ENCODE data around the gene NOP16.

GRCh38 chr5:176392526-176392925, 4.1 kb upstream of the NOP16 start:
- no peak for TF ChIP-seq CTCF (IDR thresholded peaks at IDR 0.05)
- TF ChIP-seq POLR2A (IDR thresholded peaks at IDR 0.05): no peak
